Esophagus muscularis mucosa (tissue), 3 donors: ENCODE data around the gene AMY2A.

Source experiments
- CTCF ChIP-seq, 3 experiments: fragments of 200-600 bp in 2 of 3; fragments of 450-650 bp in 1 of 3; sonication (generic) in 2 of 3; IDR thresholded peaks; one replicate each; pipeline ENCODE4 v1.5.1; 2017 to 2019; ENCODE audit warnings: antibody characterized with exemption in 3 of 3, mild to moderate bottlenecking in 2 of 3, moderate library complexity in 1 of 3
- POLR2A ChIP-seq: fragments of 450-650 bp; IDR thresholded peaks from one replicate; pipeline ENCODE4 v1.6.1; 2017; ENCODE audit warnings: antibody characterized with exemption, moderate library complexity, mild to moderate bottlenecking, low read depth
- POLR2AphosphoS5 ChIP-seq, 2 donors: sonication (generic); formaldehyde crosslinking; IDR thresholded peaks; one replicate each; pipeline ENCODE4 v1.6.1; 2017; ENCODE audit warnings: antibody characterized with exemption in 2 of 2

- TF ChIP-seq POLR2AphosphoS5 (IDR thresholded peaks at IDR 0.05), result no peak
- TF ChIP-seq POLR2A, result no peak
- TF ChIP-seq CTCF (IDR thresholded peaks at IDR 0.05), result no peak
Measured at GRCh38 chr1:103582464-103582863, 34.8 kb upstream of the AMY2A start.
